ENCODE measurements around the gene RBM43.

DNA sequence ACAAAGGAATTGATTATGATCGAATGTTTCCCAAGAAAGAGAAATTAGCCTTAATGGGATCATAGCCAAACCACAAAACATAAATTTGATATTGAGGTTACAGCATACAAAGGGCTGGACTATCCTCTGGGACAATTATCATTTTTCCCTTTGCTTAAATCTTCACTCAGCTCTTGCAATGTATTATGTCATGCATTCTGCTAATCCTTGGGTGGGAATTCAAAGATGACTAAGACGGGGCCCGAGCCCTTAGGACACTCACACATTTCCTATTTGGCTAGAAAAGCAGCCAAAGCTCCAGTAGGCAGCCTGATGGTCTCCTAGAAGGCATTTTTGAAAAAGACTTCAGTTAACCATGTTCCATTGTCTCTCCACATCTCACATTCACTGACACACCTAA is 45.0 kb upstream of the RBM43 start:
- TF ChIP-seq GATA2 (IDR thresholded peaks at IDR 0.05; ENCODE audit: low read depth, low read length) = no peak
- TF ChIP-seq GATA3 (IDR thresholded peaks at IDR 0.05; ENCODE audit: low read depth, low read length) = no peak

All from SH-SY5Y (cell line).